HG03280 (cell line): ENCODE measurements around the gene CELSR3.

Experiments
- ATAC-seq: cut with Tn5 transposase; IDR thresholded peaks from one replicate; pipeline ENCODE4 v1.9.1; 2021; ENCODE audit warnings: mild to moderate bottlenecking, moderate library complexity; ENCODE audit not compliant: unreplicated experiment

Gene CELSR3

GRCh38 chr3:48688032-48688736 is 25.5 kb upstream of the CELSR3 start:
- no peak for ATAC-seq

- ATAC-seq, result no peak
Observed at GRCh38 chr3:48687220-48687678, 24.6 kb upstream of the CELSR3 start.

- no peak for ATAC-seq
Observed at GRCh38 chr3:48686538-48687219, 24.0 kb upstream of the CELSR3 start.

- ATAC-seq, result peak; percentile 82
Observed at GRCh38 chr3:48685603-48686511, 23.2 kb upstream of the CELSR3 start, which contains the start of gene NCKIPSD. Gene NCKIPSD, minus strand, starts transcription at chr3:48685915. Its CDS starts 108 bp downstream, at chr3:48685807.

GRCh38 chr3:48685293-48685602 is 22.6 kb upstream of the CELSR3 start:
- ATAC-seq, result no peak

- no peak for ATAC-seq
Observed at GRCh38 chr3:48684480-48685143, 21.9 kb upstream of the CELSR3 start.

- no peak for ATAC-seq
Observed at GRCh38 chr3:48684054-48684349, 21.3 kb upstream of the CELSR3 start.

GRCh38 chr3:48682786-48683185 is 20.1 kb upstream of the CELSR3 start:
- ATAC-seq, result no peak

GRCh38 chr3:48681974-48682610 is 19.4 kb upstream of the CELSR3 start:
- no peak for ATAC-seq

- no peak for ATAC-seq
Observed at GRCh38 chr3:48681541-48681880, 18.8 kb upstream of the CELSR3 start.

- ATAC-seq, result no peak
Observed at GRCh38 chr3:48680811-48681540, 18.3 kb upstream of the CELSR3 start.

- no peak for ATAC-seq
Observed at GRCh38 chr3:48679411-48680391, 17.0 kb upstream of the CELSR3 start.

- ATAC-seq, result no peak
Observed at GRCh38 chr3:48678566-48679380, 16.1 kb upstream of the CELSR3 start.

- no peak for ATAC-seq
Observed at GRCh38 chr3:48678056-48678455, 15.4 kb upstream of the CELSR3 start.

- no peak for ATAC-seq
Observed at GRCh38 chr3:48674505-48674904, 11.8 kb upstream of the CELSR3 start.

GRCh38 chr3:48672522-48672921 is 9.8 kb upstream of the CELSR3 start:
- ATAC-seq, result no peak

- ATAC-seq, result no peak
Observed at GRCh38 chr3:48664929-48665328, 2.2 kb upstream of the CELSR3 start.

- ATAC-seq, result no peak
Observed at GRCh38 chr3:48664313-48664644, 1.6 kb upstream of the CELSR3 start.
